B cell (primary cell): ENCODE results near the gene CABCOCO1. TPM values are rescaled to one million over a fixed set of nuclear protein-coding genes. Genes with fewer than 3 reads are reported as not detected.

Source experiments
- ATAC-seq: fragments of 200-7000 bp; cut with Tn5 transposase; one replicate; pipeline ENCODE4 v1.10.0; 2021; ENCODE audit warnings: low read depth, mild to moderate bottlenecking, moderate number of reproducible peaks, moderate library complexity
- CTCF ChIA-PET: fragments of 350-600 bp; sonication (Branson Sonifier 250); formaldehyde crosslinking; loops from one replicate; lab custom pipeline; 2021; ENCODE audit warnings: antibody characterized with exemption, inconsistent platforms; lab: Charles Lee
- POLR2A ChIA-PET: fragments of 350-600 bp; sonication (Branson Sonifier 250); formaldehyde crosslinking; loops from one replicate; lab custom pipeline; 2021; ENCODE audit warnings: antibody characterized with exemption; lab: Charles Lee
- DNase-seq: peaks from one replicate; pipeline ENCODE4 v3.0.0; 2013
- H2AFZ ChIP-seq: 2 replicates; pipeline ENCODE4 v1.6.1; 2012; ENCODE audit warnings: mild to moderate bottlenecking, low read depth, low read length; ENCODE audit not compliant: insufficient read depth, poor library complexity, severe bottlenecking
- H3K27ac ChIP-seq, 2 donors: 1 replicate in 1 of 2; 2 replicates in 1 of 2; pipeline ENCODE4 v1.5.1; 2012 to 2013; ENCODE audit warnings: low read length in 2 of 2, mild to moderate bottlenecking in 2 of 2, moderate library complexity in 1 of 2
- H3K27me3 ChIP-seq, 4 experiments: fragments of 200-600 bp in 1 of 4; sonication (generic) in 1 of 4; replicated peaks in 1 of 4; 1 replicate in 2 of 4; 2 replicates in 2 of 4; pipeline versions ENCODE4 v1.6.1 to v1.7.0; 2013 to 2016; ENCODE audit warnings: low read length in 3 of 4, mild to moderate bottlenecking in 2 of 4, mixed read lengths in 1 of 4, moderate library complexity in 1 of 4; ENCODE audit not compliant: insufficient read depth in 4 of 4, control insufficient read depth in 3 of 4; ENCODE audit errors: control extremely low read depth in 1 of 4
- H3K36me3 ChIP-seq, 2 experiments: replicated peaks in 1 of 2; 1 replicate in 1 of 2; 2 replicates in 1 of 2; pipeline versions ENCODE4 v1.6.1 to v1.7.1; 2013; ENCODE audit warnings: low read length in 1 of 2; ENCODE audit not compliant: insufficient read depth in 2 of 2, control insufficient read depth in 1 of 2; ENCODE audit errors: control extremely low read depth in 1 of 2, extremely low read depth in 1 of 2
- H3K4me1 ChIP-seq, 2 donors: fragments of 200-600 bp in 1 of 2; sonication (generic) in 1 of 2; 1 replicate in 1 of 2; 2 replicates in 1 of 2; pipeline versions ENCODE4 v1.5.1 to v1.6.1; 2013 to 2017; ENCODE audit warnings: low read length in 2 of 2; ENCODE audit not compliant: control insufficient read depth in 2 of 2, insufficient read depth in 2 of 2
- H3K4me2 ChIP-seq: replicated peaks from 2 replicates; pipeline ENCODE3; 2012; ENCODE audit warnings: mild to moderate bottlenecking, low read depth, low read length; ENCODE audit not compliant: poor library complexity, severe bottlenecking
- H3K4me3 ChIP-seq, 5 experiments: fragments of 200-600 bp in 1 of 5; sonication (generic) in 1 of 5; 1 replicate in 3 of 5; 2 replicates in 2 of 5; pipeline versions ENCODE4 v1.5.1 to v1.7.0; 2011 to 2016; ENCODE audit warnings: low read length in 4 of 5, mild to moderate bottlenecking in 4 of 5, low read depth in 2 of 5, control low read depth in 1 of 5, moderate library complexity in 1 of 5; ENCODE audit not compliant: insufficient read depth in 1 of 5; ENCODE audit errors: control extremely low read depth in 1 of 5, extremely low read depth in 1 of 5
- H3K79me2 ChIP-seq: fragments of 200-600 bp; sonication (generic); one replicate; pipeline ENCODE4 v1.6.0; 2016; ENCODE audit warnings: low read length; ENCODE audit not compliant: control insufficient read depth, insufficient read depth
- H3K9ac ChIP-seq: fragments of 200-600 bp; sonication (generic); 2 replicates; pipeline ENCODE4 v1.6.1; 2017; ENCODE audit warnings: mild to moderate bottlenecking, low read length, moderate library complexity
- H3K9me3 ChIP-seq, 3 donors: one replicate each; pipeline versions ENCODE4 v1.6.1 to v1.7.1; 2013; ENCODE audit warnings: low read length in 2 of 3; ENCODE audit not compliant: control insufficient read depth in 2 of 3, insufficient read depth in 1 of 3; ENCODE audit errors: control extremely low read depth in 1 of 3
- H4K20me1 ChIP-seq: 2 replicates; pipeline ENCODE4 v1.6.0; 2012; ENCODE audit warnings: mild to moderate bottlenecking, low read length; ENCODE audit not compliant: insufficient read depth, control insufficient read depth, poor library complexity, severe bottlenecking
- H3K27ac Mint-ChIP-seq: one replicate; pipeline ENCODE4 v1.8.0; 2021; ENCODE audit warnings: mixed read lengths
- H3K27me3 Mint-ChIP-seq: one replicate; pipeline ENCODE4 v1.8.0; 2021; ENCODE audit warnings: mixed read lengths
- H3K4me1 Mint-ChIP-seq: one replicate; pipeline ENCODE4 v1.8.0; 2021; ENCODE audit warnings: mixed read lengths
- H3K4me3 Mint-ChIP-seq: one replicate; pipeline ENCODE4 v1.8.0; 2021; ENCODE audit warnings: mixed read lengths
- H3K9me3 Mint-ChIP-seq: one replicate; pipeline ENCODE4 v1.8.0; 2022; ENCODE audit warnings: mixed read lengths; ENCODE audit not compliant: insufficient read depth
- EZH2 ChIP-seq: IDR thresholded peaks from 2 replicates; pipeline ENCODE4 v1.6.1; 2012; ENCODE audit warnings: borderline replicate concordance, low read depth, mild to moderate bottlenecking, moderate library complexity, low read length; ENCODE audit not compliant: insufficient read depth, poor library complexity, severe bottlenecking
- WGBS: methylation state at CpG from one replicate; pipeline ENCODE4 v1.1.5; 2013; ENCODE audit warnings: missing lambda C conversion rate; ENCODE audit not compliant: insufficient coverage; 5-methylcytosine and 5-hydroxymethylcytosine counted together
- intact Hi-C: fragments of 100-400 bp; cut with micrococcal nuclease; formaldehyde crosslinking; loops from one replicate; pipeline ENCODE4 v1.10.0; 2022
- polyA plus RNA-seq: library from polyadenylated mRNA; depleted of rRNA; stranded (reverse); fragments of >200 nt; gene quantifications from 2 replicates; pipeline ENCODE4 v1.2.3, GENCODE V29; 2012
- total RNA-seq, 2 donors: library from RNA; stranded (reverse); fragments of 120-200 nt in 1 of 2; gene quantifications; 1 replicate in 1 of 2; 2 replicates in 1 of 2; pipeline versions ENCODE4 v1.2.3 to v1.2.4, GENCODE V29; 2013 to 2022
- TF ChIP-seq, protein P1 (sequence below): fragments of 200-600 bp; IDR thresholded peaks from one replicate; pipeline ENCODE4 v1.8.0; 2022; ENCODE audit warnings: antibody characterized with exemption, mild to moderate bottlenecking

CABCOCO1 gene
- total and polyA plus RNA-seq, 2 donors (not counting 1 experiment from before 2014, with no cell fraction given) = not detected

DNA sequence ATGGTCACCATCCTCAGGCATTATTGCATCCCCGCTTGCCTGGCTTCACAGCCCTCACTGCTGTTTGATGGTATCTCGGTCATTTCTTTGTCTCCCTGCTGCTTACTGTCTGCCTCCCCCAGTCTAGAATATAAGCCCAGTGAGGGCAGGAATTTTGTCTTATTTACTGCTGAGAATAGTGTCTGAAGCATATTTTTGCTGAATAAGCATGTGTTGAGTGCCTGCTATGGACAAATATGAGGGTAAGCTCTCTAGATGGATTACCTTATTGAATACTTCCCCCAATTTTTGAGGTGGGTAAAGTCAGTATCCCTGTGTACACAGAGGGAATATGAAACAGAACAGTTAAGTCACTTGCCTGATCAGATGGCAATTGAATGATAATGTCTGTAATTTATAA, 36.5 kb upstream of the CABCOCO1 start:
- H3K27me3 ChIP-seq = no peaks in the 10 kb centered on the region
- intact Hi-C loops = no loop called here
- Mint-ChIP-seq H3K27me3 (peaks cover 13% of the 10 kb centered on the region), H3K4me1 (no peaks in the 10 kb centered on the region), H3K27ac (no peak overlapping the region), H3K4me3 (no peak overlapping the region), H3K9me3 (no peaks in the 10 kb centered on the region)
- no peak overlapping the region for H3K4me3 ChIP-seq
- DNase-seq = no peak
- no peaks in the 10 kb centered on the region for H3K9me3 ChIP-seq
- H3K27ac ChIP-seq = no peak overlapping the region
- no peaks in the 10 kb centered on the region for H3K36me3 ChIP-seq
- ChIA-PET CTCF (no interaction called here), POLR2A (no interaction called here)
- TF ChIP-seq, protein P1, sequence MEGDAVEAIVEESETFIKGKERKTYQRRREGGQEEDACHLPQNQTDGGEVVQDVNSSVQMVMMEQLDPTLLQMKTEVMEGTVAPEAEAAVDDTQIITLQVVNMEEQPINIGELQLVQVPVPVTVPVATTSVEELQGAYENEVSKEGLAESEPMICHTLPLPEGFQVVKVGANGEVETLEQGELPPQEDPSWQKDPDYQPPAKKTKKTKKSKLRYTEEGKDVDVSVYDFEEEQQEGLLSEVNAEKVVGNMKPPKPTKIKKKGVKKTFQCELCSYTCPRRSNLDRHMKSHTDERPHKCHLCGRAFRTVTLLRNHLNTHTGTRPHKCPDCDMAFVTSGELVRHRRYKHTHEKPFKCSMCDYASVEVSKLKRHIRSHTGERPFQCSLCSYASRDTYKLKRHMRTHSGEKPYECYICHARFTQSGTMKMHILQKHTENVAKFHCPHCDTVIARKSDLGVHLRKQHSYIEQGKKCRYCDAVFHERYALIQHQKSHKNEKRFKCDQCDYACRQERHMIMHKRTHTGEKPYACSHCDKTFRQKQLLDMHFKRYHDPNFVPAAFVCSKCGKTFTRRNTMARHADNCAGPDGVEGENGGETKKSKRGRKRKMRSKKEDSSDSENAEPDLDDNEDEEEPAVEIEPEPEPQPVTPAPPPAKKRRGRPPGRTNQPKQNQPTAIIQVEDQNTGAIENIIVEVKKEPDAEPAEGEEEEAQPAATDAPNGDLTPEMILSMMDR = no peak
- TF ChIP-seq EZH2 = no peak
- no peaks in the 10 kb centered on the region for H4K20me1 ChIP-seq
- H2AFZ ChIP-seq = no peak overlapping the region
- no peak overlapping the region for H3K4me2 ChIP-seq
- no peak for ATAC-seq
- no peaks in the 10 kb centered on the region for H3K4me1 ChIP-seq
- 100% methylated on average over 1 of the region's 2 CpGs for WGBS
- no peak overlapping the region for H3K9ac ChIP-seq
- no peaks in the 10 kb centered on the region for H3K79me2 ChIP-seq

DNA sequence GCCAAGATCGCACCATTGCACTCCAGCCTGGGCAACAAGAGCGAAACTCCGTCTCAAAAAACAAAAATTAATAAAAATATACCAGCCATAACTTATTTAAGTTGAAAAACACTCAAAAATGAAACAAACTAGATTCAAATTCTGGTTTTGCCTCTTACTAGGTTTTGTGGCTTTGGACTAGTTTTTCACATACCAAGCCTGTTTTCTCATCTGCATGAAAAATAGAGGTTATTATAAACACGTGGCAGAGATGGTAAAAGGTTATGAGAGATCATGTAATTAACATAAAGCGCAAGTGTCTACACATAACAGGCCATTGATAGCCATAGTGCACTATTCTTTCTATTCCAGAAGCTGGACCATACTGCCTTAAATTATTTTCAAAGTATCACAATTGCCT, 35.5 kb upstream of the CABCOCO1 start:
- WGBS = no CpG with 5 or more reads among the region's 5 CpGs
- CTCF ChIA-PET = no interaction called here

More for the DNA sequence above, 35.5 kb upstream of the CABCOCO1 start:
- no peak overlapping the region for H3K4me3 Mint-ChIP-seq
- no peak for ATAC-seq
- Histone ChIP-seq H3K36me3 (no peaks in the 10 kb centered on the region), H3K9ac (no peak overlapping the region), H3K27me3 (no peaks in the 10 kb centered on the region), H2AFZ (no peak overlapping the region), H3K79me2 (no peaks in the 10 kb centered on the region), H3K4me3 (no peak overlapping the region), H3K27ac (no peak overlapping the region), H3K4me1 (no peaks in the 10 kb centered on the region), H4K20me1 (no peaks in the 10 kb centered on the region), H3K4me2 (no peak overlapping the region), H3K9me3 (no peaks in the 10 kb centered on the region)
- H3K27ac Mint-ChIP-seq = no peak overlapping the region
- H3K9me3 Mint-ChIP-seq = no peaks in the 10 kb centered on the region
- no peak for TF ChIP-seq EZH2
- TF ChIP-seq, protein P1 = no peak
- no peak for DNase-seq
- peaks cover 8% of the 10 kb centered on the region for H3K27me3 Mint-ChIP-seq
- POLR2A ChIA-PET = no interaction called here
- H3K4me1 Mint-ChIP-seq = no peaks in the 10 kb centered on the region
- intact Hi-C loops = no loop called here
